Left lung (tissue), 10 donors: ENCODE measurements around the gene MAPK8IP1. TPM values are rescaled to one million over a fixed set of nuclear protein-coding genes. Genes with fewer than 3 reads are reported as not detected.
A peak's percentile ranks its signal among the peaks of the same experiment; 100 is the strongest.

Experiments
- ATAC-seq: fragments of 200-7000 bp; cut with Tn5 transposase; one replicate; pipeline ENCODE4 v1.9.1; 2020; ENCODE audit warnings: moderate library complexity
- DNase-seq, 4 donors: peaks; one replicate each; pipeline ENCODE4 v3.0.0-alpha.2; 2013 to 2020
- H3K27ac ChIP-seq, 2 donors: fragments of 200-600 bp; sonication (generic) in 1 of 2; one replicate each; pipeline versions ENCODE4 v1.5.0 to v1.8.0; 2020 to 2021
- H3K27me3 ChIP-seq, 2 donors: fragments of 200-600 bp; sonication (generic) in 1 of 2; one replicate each; pipeline versions ENCODE4 v1.5.0 to v1.8.0; 2020 to 2021
- H3K36me3 ChIP-seq, 2 donors: fragments of 200-600 bp; sonication (generic) in 1 of 2; one replicate each; pipeline versions ENCODE4 v1.5.0 to v1.8.0; 2020 to 2021
- H3K4me1 ChIP-seq, 2 donors: fragments of 200-600 bp; one replicate each; pipeline ENCODE4 v1.8.0; 2021
- H3K4me3 ChIP-seq, 2 donors: fragments of 200-600 bp; sonication (generic) in 1 of 2; one replicate each; pipeline versions ENCODE4 v1.5.0 to v1.8.0; 2020 to 2021; ENCODE audit warnings: mild to moderate bottlenecking in 1 of 2
- H3K9me3 ChIP-seq, 2 donors: fragments of 200-600 bp; sonication (generic) in 1 of 2; one replicate each; pipeline versions ENCODE4 v1.5.0 to v1.8.0; 2020 to 2021
- intact Hi-C, 2 donors: fragments of 100-400 bp; cut with DNase I; formaldehyde crosslinking; loops; one replicate each; pipeline versions ENCODE4 v1.11.2 to v1.14.2; 2022
- polyA plus RNA-seq, 6 donors: library from polyadenylated mRNA; unstranded; fragments of 120-200 nt; gene quantifications; one replicate each; pipeline ENCODE4 v1.2.1, GENCODE V29; 2013; ENCODE audit not compliant: insufficient read length in 6 of 6
- total RNA-seq, 2 donors: library from RNA; stranded (reverse); fragmentation: NEBNext Ultra II Directional; extraction: Animal tissue kit (Norgen Biotek cat#: 25700); gene quantifications; one replicate each; pipeline ENCODE4 v1.2.1, GENCODE V29; 2021
- TF ChIP-seq, protein P1 (sequence below), 2 donors: fragments of 200-600 bp; sonication (generic) in 1 of 2; IDR thresholded peaks; one replicate each; pipeline versions ENCODE4 v1.5.0 to v1.8.0; 2021; ENCODE audit warnings: antibody characterized with exemption in 2 of 2
- donor health status: DM: no; HTN: yes; CAD: no.
- donor health status: DM: no; HTN: no; CAD: no.

Gene MAPK8IP1
- total and polyA plus RNA-seq, 8 donors, result 4.3 to 10.4 (median 6.9) TPM

- Histone ChIP-seq H3K36me3 (peaks cover 0 to 98% of the 10 kb centered on the region in 2 donors), H3K9me3 (no peaks in the 10 kb centered on the region), H3K27me3 (no peaks in the 10 kb centered on the region), H3K4me3 (no peak overlapping the region), H3K4me1 (no peaks in the 10 kb centered on the region), H3K27ac (no peak overlapping the region)
- ATAC-seq, result no peak
- intact Hi-C loops, result no loop called here
- TF ChIP-seq, protein P1, sequence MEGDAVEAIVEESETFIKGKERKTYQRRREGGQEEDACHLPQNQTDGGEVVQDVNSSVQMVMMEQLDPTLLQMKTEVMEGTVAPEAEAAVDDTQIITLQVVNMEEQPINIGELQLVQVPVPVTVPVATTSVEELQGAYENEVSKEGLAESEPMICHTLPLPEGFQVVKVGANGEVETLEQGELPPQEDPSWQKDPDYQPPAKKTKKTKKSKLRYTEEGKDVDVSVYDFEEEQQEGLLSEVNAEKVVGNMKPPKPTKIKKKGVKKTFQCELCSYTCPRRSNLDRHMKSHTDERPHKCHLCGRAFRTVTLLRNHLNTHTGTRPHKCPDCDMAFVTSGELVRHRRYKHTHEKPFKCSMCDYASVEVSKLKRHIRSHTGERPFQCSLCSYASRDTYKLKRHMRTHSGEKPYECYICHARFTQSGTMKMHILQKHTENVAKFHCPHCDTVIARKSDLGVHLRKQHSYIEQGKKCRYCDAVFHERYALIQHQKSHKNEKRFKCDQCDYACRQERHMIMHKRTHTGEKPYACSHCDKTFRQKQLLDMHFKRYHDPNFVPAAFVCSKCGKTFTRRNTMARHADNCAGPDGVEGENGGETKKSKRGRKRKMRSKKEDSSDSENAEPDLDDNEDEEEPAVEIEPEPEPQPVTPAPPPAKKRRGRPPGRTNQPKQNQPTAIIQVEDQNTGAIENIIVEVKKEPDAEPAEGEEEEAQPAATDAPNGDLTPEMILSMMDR (IDR thresholded peaks at IDR 0.05), result no peak
- DNase-seq, result no peak
These were observed 14.7 kb upstream of the MAPK8IP1 start for GRCh38 chr11:45870706-45871105.

GRCh38 chr11:45871638-45872037 is 13.8 kb upstream of the MAPK8IP1 start:
- intact Hi-C loops, result no loop called here
- Histone ChIP-seq H3K4me3 (no peak overlapping the region), H3K9me3 (no peaks in the 10 kb centered on the region), H3K36me3 (peaks cover 0 to 97% of the 10 kb centered on the region in 2 donors), H3K27me3 (no peaks in the 10 kb centered on the region), H3K4me1 (no peaks in the 10 kb centered on the region), H3K27ac (no peak overlapping the region)
- TF ChIP-seq, protein P1 (IDR thresholded peaks at IDR 0.05), result no peak
- DNase-seq, result no peak
- no peak for ATAC-seq

- intact Hi-C loops, result no loop called here
- DNase-seq (peak in 1 of 4 donors; percentile 42), ATAC-seq (peak; percentile 89)
- H3K27ac ChIP-seq, result no peak overlapping the region
- H3K36me3 ChIP-seq, result peaks cover 0 to 97% of the 10 kb centered on the region in 2 donors
- H3K9me3 ChIP-seq, result no peaks in the 10 kb centered on the region
- no peaks in the 10 kb centered on the region for H3K4me1 ChIP-seq
- no peak overlapping the region for H3K4me3 ChIP-seq
- H3K27me3 ChIP-seq, result no peaks in the 10 kb centered on the region
- TF ChIP-seq, protein P1 (IDR thresholded peaks at IDR 0.05), result peak; percentile 33 to 38
These were observed 12.6 kb upstream of the MAPK8IP1 start for GRCh38 chr11:45872651-45873356.

- H3K4me3 ChIP-seq, result no peak overlapping the region
- H3K4me1 ChIP-seq, result no peaks in the 10 kb centered on the region
- no peaks in the 10 kb centered on the region for H3K27me3 ChIP-seq
- TF ChIP-seq, protein P1 (IDR thresholded peaks at IDR 0.05), result no peak
- H3K9me3 ChIP-seq, result no peaks in the 10 kb centered on the region
- ATAC-seq (no peak), DNase-seq (no peak)
- peaks cover 0 to 92% of the 10 kb centered on the region in 2 donors for H3K36me3 ChIP-seq
- intact Hi-C loops, result no loop called here
- H3K27ac ChIP-seq, result no peak overlapping the region
These were observed 9.1 kb upstream of the MAPK8IP1 start for GRCh38 chr11:45876401-45876800.

- Histone ChIP-seq H3K27ac (no peak overlapping the region), H3K36me3 (peaks cover 0 to 92% of the 10 kb centered on the region in 2 donors), H3K27me3 (no peaks in the 10 kb centered on the region), H3K4me3 (no peak overlapping the region), H3K4me1 (no peaks in the 10 kb centered on the region), H3K9me3 (no peaks in the 10 kb centered on the region)
- DNase-seq (no peak), ATAC-seq (no peak)
- intact Hi-C loops, result no loop called here
- TF ChIP-seq, protein P1 (IDR thresholded peaks at IDR 0.05), result no peak
These were observed 8.2 kb upstream of the MAPK8IP1 start for GRCh38 chr11:45877221-45877620.
